Activated CD8-positive, alpha-beta memory T cell treated with anti-CD3 and anti-CD28 coated beads, Interleukin-2, amount 10 ng/mL, durations not matched to agents 7 days and 5 days (primary cell): Measurements from ENCODE around the gene ZNG1C. TPM values are rescaled to one million over a fixed set of nuclear protein-coding genes. Genes with fewer than 3 reads are reported as not detected.
"Not testable (repeated sequence)": the region's sequence is repeated elsewhere in the genome, so short reads cannot be mapped to it uniquely, and the experiment has no call there.

Source experiments
- ATAC-seq: fragments of 150-1000 bp; cut with Tn5 transposase; one replicate; pipeline ENCODE4 v1.10.0; 2021; ENCODE audit warnings: moderate library complexity
- CTCF ChIA-PET: fragments of 350-600 bp; sonication (Branson Sonifier 250); formaldehyde crosslinking; loops from one replicate; lab custom pipeline; 2021; ENCODE audit warnings: antibody characterized with exemption; lab: Charles Lee
- DNase-seq: peaks from one replicate; pipeline ENCODE4 v3.0.0-alpha.2; 2020
- H3K27ac Mint-ChIP-seq: one replicate; pipeline ENCODE4 v1.8.0; 2021; ENCODE audit warnings: mild to moderate bottlenecking, mixed read lengths
- H3K27me3 Mint-ChIP-seq: one replicate; pipeline ENCODE4 v1.8.0; 2021; ENCODE audit warnings: mixed read lengths
- H3K36me3 Mint-ChIP-seq: one replicate; pipeline ENCODE4 v1.8.0; 2021; ENCODE audit warnings: mild to moderate bottlenecking, mixed read lengths
- H3K4me1 Mint-ChIP-seq: one replicate; pipeline ENCODE4 v1.8.0; 2021; ENCODE audit warnings: mixed read lengths
- H3K4me3 Mint-ChIP-seq: one replicate; pipeline ENCODE4 v1.8.0; 2021; ENCODE audit warnings: mild to moderate bottlenecking, moderate library complexity, mixed read lengths
- H3K9me3 Mint-ChIP-seq: one replicate; pipeline ENCODE4 v1.8.0; 2022; ENCODE audit warnings: low read depth, mixed read lengths
- total RNA-seq, 2 experiments: library from RNA; stranded (reverse); gene quantifications; one replicate each; pipeline ENCODE4 v1.2.3, GENCODE V29; 2021

The ZNG1C gene
- 10 to 100 TPM; 36.4 to 38.5 TPM for total RNA-seq

- CTCF ChIA-PET, H3K4me1 Mint-ChIP-seq, H3K27me3 Mint-ChIP-seq, H3K27ac Mint-ChIP-seq, DNase-seq, H3K4me3 Mint-ChIP-seq, H3K9me3 Mint-ChIP-seq, H3K36me3 Mint-ChIP-seq, ATAC-seq: not testable (repeated sequence)
Observed at GRCh38 chr9:68241683-68242082, at the start of gene ZNG1C. Gene ZNG1C, plus strand, starts transcription at chr9:68241983. Its CDS starts 49 bp downstream, at chr9:68242032.

GRCh38 chr9:68242437-68242836 lies 654 bp downstream of the ZNG1C start:
- ATAC-seq, H3K27ac Mint-ChIP-seq, H3K4me1 Mint-ChIP-seq, H3K27me3 Mint-ChIP-seq, H3K9me3 Mint-ChIP-seq, CTCF ChIA-PET, DNase-seq, H3K36me3 Mint-ChIP-seq, H3K4me3 Mint-ChIP-seq: not testable (repeated sequence)

- DNase-seq, H3K4me3 Mint-ChIP-seq, ATAC-seq, H3K27me3 Mint-ChIP-seq, H3K27ac Mint-ChIP-seq, H3K4me1 Mint-ChIP-seq, H3K36me3 Mint-ChIP-seq, CTCF ChIA-PET, H3K9me3 Mint-ChIP-seq: not testable (repeated sequence)
Observed at GRCh38 chr9:68281041-68281440, 39.3 kb downstream of the ZNG1C start.

- H3K36me3 Mint-ChIP-seq, H3K4me1 Mint-ChIP-seq, H3K27ac Mint-ChIP-seq, H3K27me3 Mint-ChIP-seq, H3K9me3 Mint-ChIP-seq, ATAC-seq, DNase-seq, CTCF ChIA-PET, H3K4me3 Mint-ChIP-seq: not testable (repeated sequence)
Observed at GRCh38 chr9:68302567-68302966, 60.8 kb downstream of the ZNG1C start, which contains the start of gene FOXD4L3. Gene FOXD4L3, plus strand, starts transcription at chr9:68302867. Its CDS starts 85 bp downstream, at chr9:68302952.

- H3K27ac Mint-ChIP-seq, ATAC-seq, H3K4me1 Mint-ChIP-seq, DNase-seq, H3K36me3 Mint-ChIP-seq, H3K4me3 Mint-ChIP-seq, CTCF ChIA-PET, H3K27me3 Mint-ChIP-seq, H3K9me3 Mint-ChIP-seq: not testable (repeated sequence)
Observed at GRCh38 chr9:68303771-68304170, 62.0 kb downstream of the ZNG1C start.

GRCh38 chr9:68304212-68304611 lies 62.4 kb downstream of the ZNG1C start:
- H3K27ac Mint-ChIP-seq, CTCF ChIA-PET, H3K4me1 Mint-ChIP-seq, H3K4me3 Mint-ChIP-seq, H3K27me3 Mint-ChIP-seq, H3K9me3 Mint-ChIP-seq, ATAC-seq, DNase-seq, H3K36me3 Mint-ChIP-seq: not testable (repeated sequence)

GRCh38 chr9:68304777-68305176 lies 63.0 kb downstream of the ZNG1C start:
- H3K36me3 Mint-ChIP-seq, ATAC-seq, H3K4me3 Mint-ChIP-seq, H3K27ac Mint-ChIP-seq, CTCF ChIA-PET, H3K4me1 Mint-ChIP-seq, H3K9me3 Mint-ChIP-seq, DNase-seq, H3K27me3 Mint-ChIP-seq: not testable (repeated sequence)

GRCh38 chr9:68305680-68306285 lies 64.0 kb downstream of the ZNG1C start:
- H3K27ac Mint-ChIP-seq, H3K9me3 Mint-ChIP-seq, H3K36me3 Mint-ChIP-seq, DNase-seq, H3K4me3 Mint-ChIP-seq, H3K4me1 Mint-ChIP-seq, H3K27me3 Mint-ChIP-seq, CTCF ChIA-PET, ATAC-seq: not testable (repeated sequence)

- ATAC-seq, DNase-seq, CTCF ChIA-PET, H3K27me3 Mint-ChIP-seq, H3K9me3 Mint-ChIP-seq, H3K4me1 Mint-ChIP-seq, H3K36me3 Mint-ChIP-seq, H3K4me3 Mint-ChIP-seq, H3K27ac Mint-ChIP-seq: not testable (repeated sequence)
Observed at GRCh38 chr9:68306391-68306964, 64.7 kb downstream of the ZNG1C start.

- DNase-seq, H3K4me3 Mint-ChIP-seq, H3K36me3 Mint-ChIP-seq, H3K27ac Mint-ChIP-seq, H3K4me1 Mint-ChIP-seq, H3K27me3 Mint-ChIP-seq, ATAC-seq, CTCF ChIA-PET, H3K9me3 Mint-ChIP-seq: not testable (repeated sequence)
Observed at GRCh38 chr9:68307127-68307526, 65.3 kb downstream of the ZNG1C start.

GRCh38 chr9:68307654-68308053 lies 65.9 kb downstream of the ZNG1C start:
- H3K4me1 Mint-ChIP-seq, H3K27me3 Mint-ChIP-seq, H3K9me3 Mint-ChIP-seq, H3K4me3 Mint-ChIP-seq, DNase-seq, H3K27ac Mint-ChIP-seq, ATAC-seq, CTCF ChIA-PET, H3K36me3 Mint-ChIP-seq: not testable (repeated sequence)

GRCh38 chr9:68311208-68311607 lies 69.4 kb downstream of the ZNG1C start:
- DNase-seq, H3K27ac Mint-ChIP-seq, H3K4me1 Mint-ChIP-seq, H3K36me3 Mint-ChIP-seq, H3K9me3 Mint-ChIP-seq, H3K27me3 Mint-ChIP-seq, ATAC-seq, CTCF ChIA-PET, H3K4me3 Mint-ChIP-seq: not testable (repeated sequence)

- DNase-seq, H3K4me3 Mint-ChIP-seq, H3K4me1 Mint-ChIP-seq, H3K27ac Mint-ChIP-seq, CTCF ChIA-PET, H3K27me3 Mint-ChIP-seq, H3K9me3 Mint-ChIP-seq, H3K36me3 Mint-ChIP-seq, ATAC-seq: not testable (repeated sequence)
Observed at GRCh38 chr9:68318209-68318608, 76.4 kb downstream of the ZNG1C start.

GRCh38 chr9:68323749-68324148 lies 82.0 kb downstream of the ZNG1C start:
- H3K4me3 Mint-ChIP-seq, H3K36me3 Mint-ChIP-seq, H3K27me3 Mint-ChIP-seq, H3K4me1 Mint-ChIP-seq, H3K27ac Mint-ChIP-seq, ATAC-seq, H3K9me3 Mint-ChIP-seq, CTCF ChIA-PET, DNase-seq: not testable (repeated sequence)
